ENCODE measurements around the gene DPY19L3. TPM values are rescaled to one million over a fixed set of nuclear protein-coding genes. Genes with fewer than 3 reads are reported as not detected.
A peak's percentile ranks its signal among the peaks of the same experiment; 100 is the strongest.
"Not testable (repeated sequence)": the region's sequence is repeated elsewhere in the genome, so short reads cannot be mapped to it uniquely, and the experiment has no call there.

The DPY19L3 gene
- total RNA-seq, 1 donor from 2014 or later: 83.1 TPM

DNA sequence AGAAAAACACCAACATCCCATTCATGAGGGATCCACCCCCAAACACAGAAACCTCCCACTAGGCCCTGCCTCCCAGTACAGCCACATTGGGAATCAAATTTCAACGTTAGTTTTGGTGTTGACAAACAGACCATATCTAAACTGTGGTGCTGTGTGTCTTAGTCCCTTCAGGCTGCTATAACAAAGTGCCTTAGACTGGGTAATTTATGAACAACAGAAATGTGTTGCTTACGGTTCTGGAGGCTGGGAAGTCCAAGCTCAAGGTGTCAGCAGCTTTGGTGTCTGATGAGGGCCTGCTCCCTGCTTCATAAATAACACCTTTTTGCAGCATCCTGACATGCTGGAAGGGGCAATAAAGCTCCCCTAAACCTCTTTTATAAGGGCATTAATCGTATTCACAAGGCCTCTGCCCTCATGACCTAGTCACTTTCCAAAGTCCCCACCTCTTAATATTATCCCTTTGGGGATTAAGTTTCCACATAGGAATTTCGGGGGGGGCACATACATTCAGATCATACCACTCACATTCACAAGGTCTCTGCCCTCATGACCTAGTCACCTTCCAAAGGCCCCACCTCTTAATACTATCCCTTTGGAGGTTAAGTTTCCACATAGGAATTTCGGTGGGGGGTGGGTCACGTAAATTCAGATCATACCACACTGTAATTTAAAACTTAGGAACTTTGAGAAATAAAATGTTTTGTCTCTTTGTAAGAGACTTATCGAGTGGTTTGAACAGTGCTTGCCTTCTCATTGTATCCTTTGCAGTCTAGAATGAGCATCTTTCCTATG, 32.6 kb upstream of the DPY19L3 start:
- no peak overlapping the region for H3K4me3 ChIP-seq
- H3K27me3 Mint-ChIP-seq (ENCODE audit: insufficient read depth, low read depth): no peaks in the 10 kb centered on the region
- H3K9me3 Mint-ChIP-seq: no peaks in the 10 kb centered on the region
- H3K4me2 ChIP-seq: no peak overlapping the region
- H3K27me3 ChIP-seq: no peaks in the 10 kb centered on the region
- no peak for DNase-seq (ENCODE audit: low spot score)
- H3K79me2 ChIP-seq (ENCODE audit: low read depth): peaks cover 29% of the 10 kb centered on the region
- peaks cover 6% of the 10 kb centered on the region for H4K20me1 ChIP-seq (ENCODE audit: low read depth)
- no peak overlapping the region for H3K27ac ChIP-seq
- H3K9me3 ChIP-seq (ENCODE audit: low read depth): no peaks in the 10 kb centered on the region
- no peak overlapping the region for H2AFZ ChIP-seq (replicated peaks)
- peaks cover 46% of the 10 kb centered on the region for H3K36me3 Mint-ChIP-seq
- no peaks in the 10 kb centered on the region for H3F3A ChIP-seq (ENCODE audit: low read depth)
- no peaks in the 10 kb centered on the region for H3K4me1 Mint-ChIP-seq
- H3K9ac ChIP-seq: no peak overlapping the region
- H3K4me1 ChIP-seq: no peaks in the 10 kb centered on the region
- H3K4me3 Mint-ChIP-seq: no peak overlapping the region
- TF ChIP-seq EZH2phosphoT487 (IDR thresholded peaks at IDR 0.05) (no peak), EZH2 (IDR thresholded peaks at IDR 0.05) (no peak)
- TF ChIP-seq, protein P1, sequence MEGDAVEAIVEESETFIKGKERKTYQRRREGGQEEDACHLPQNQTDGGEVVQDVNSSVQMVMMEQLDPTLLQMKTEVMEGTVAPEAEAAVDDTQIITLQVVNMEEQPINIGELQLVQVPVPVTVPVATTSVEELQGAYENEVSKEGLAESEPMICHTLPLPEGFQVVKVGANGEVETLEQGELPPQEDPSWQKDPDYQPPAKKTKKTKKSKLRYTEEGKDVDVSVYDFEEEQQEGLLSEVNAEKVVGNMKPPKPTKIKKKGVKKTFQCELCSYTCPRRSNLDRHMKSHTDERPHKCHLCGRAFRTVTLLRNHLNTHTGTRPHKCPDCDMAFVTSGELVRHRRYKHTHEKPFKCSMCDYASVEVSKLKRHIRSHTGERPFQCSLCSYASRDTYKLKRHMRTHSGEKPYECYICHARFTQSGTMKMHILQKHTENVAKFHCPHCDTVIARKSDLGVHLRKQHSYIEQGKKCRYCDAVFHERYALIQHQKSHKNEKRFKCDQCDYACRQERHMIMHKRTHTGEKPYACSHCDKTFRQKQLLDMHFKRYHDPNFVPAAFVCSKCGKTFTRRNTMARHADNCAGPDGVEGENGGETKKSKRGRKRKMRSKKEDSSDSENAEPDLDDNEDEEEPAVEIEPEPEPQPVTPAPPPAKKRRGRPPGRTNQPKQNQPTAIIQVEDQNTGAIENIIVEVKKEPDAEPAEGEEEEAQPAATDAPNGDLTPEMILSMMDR (IDR thresholded peaks at IDR 0.05): no peak
- peaks cover 9% of the 10 kb centered on the region for H3K36me3 ChIP-seq
- no peak overlapping the region for H3K27ac Mint-ChIP-seq

DNA sequence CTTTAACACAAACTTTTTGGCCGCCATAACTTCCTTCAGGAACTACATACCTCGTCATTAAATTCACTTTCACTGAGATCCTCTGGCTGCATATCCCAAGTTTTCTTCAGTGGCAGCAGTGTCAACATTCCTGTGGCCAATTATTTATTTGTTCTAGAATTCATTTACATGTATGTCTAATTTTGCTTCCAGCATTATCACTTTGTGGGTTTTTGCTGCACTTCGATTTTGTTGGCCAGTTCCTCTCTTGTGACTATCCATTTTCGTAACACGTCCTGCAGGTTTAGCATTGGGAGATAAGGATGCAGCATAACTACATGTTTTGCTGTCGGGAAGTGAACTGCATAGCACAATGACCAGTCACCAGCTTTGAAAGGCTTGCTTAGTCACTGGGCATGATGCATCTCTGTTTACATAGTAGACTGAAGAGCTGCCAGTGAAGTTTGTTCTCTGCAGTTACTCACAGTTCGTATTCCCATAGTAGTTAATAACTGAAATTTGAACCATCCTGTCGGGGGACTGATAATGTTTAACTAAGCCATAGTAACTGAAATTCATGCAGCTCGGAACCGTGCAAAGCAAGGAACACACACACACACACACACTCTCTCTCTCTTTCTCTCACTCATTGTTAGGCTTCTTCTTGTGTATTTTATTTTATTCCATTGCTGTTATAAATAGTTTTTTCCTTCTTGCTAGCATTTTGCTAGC, 31.8 kb upstream of the DPY19L3 start:
- no peaks in the 10 kb centered on the region for H3K9me3 Mint-ChIP-seq
- H2AFZ ChIP-seq (replicated peaks): no peak overlapping the region
- DNase-seq (ENCODE audit: low spot score): no peak
- peaks cover 46% of the 10 kb centered on the region for H3K36me3 Mint-ChIP-seq
- no peaks in the 10 kb centered on the region for H3K27me3 Mint-ChIP-seq (ENCODE audit: insufficient read depth, low read depth)
- H3K27ac ChIP-seq: no peak overlapping the region
- no peak overlapping the region for H3K4me3 ChIP-seq
- no peak overlapping the region for H3K9ac ChIP-seq
- H3K4me3 Mint-ChIP-seq: no peak overlapping the region
- H3K79me2 ChIP-seq (ENCODE audit: low read depth): peaks cover 24% of the 10 kb centered on the region
- H4K20me1 ChIP-seq (ENCODE audit: low read depth): peaks cover 6% of the 10 kb centered on the region
- H3K36me3 ChIP-seq: peaks cover 9% of the 10 kb centered on the region
- no peaks in the 10 kb centered on the region for H3K27me3 ChIP-seq
- no peak overlapping the region for H3K27ac Mint-ChIP-seq
- H3F3A ChIP-seq (ENCODE audit: low read depth): no peaks in the 10 kb centered on the region
- no peaks in the 10 kb centered on the region for H3K4me1 Mint-ChIP-seq
- H3K4me2 ChIP-seq: no peak overlapping the region
- TF ChIP-seq, protein P1 (IDR thresholded peaks at IDR 0.05): no peak
- no peak for TF ChIP-seq EZH2phosphoT487 (IDR thresholded peaks at IDR 0.05)
- TF ChIP-seq EZH2 (IDR thresholded peaks at IDR 0.05): no peak
- no peaks in the 10 kb centered on the region for H3K4me1 ChIP-seq
- no peaks in the 10 kb centered on the region for H3K9me3 ChIP-seq (ENCODE audit: low read depth)

DNA sequence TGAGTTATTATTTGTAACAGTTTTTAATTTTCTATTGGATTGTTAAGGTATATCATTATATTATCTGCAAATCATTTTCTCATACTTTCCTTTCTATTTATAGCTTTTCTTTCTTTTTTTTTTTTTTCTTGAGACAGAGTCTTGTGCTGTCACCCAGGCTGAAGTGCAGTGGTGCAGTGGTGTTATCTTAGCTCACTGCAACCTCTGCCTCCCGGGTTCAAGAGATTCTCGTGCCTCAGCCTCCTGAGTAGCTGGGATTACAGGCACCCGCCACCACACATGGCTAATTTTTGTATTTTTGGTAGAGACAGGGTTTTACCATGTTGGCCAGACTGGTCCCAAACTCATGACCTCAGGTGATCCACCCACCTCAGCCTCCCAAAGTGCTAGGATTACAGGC, 31.2 kb upstream of the DPY19L3 start:
- not testable (repeated sequence) for H3K4me2 ChIP-seq; H3K27me3 ChIP-seq; H3K4me3 ChIP-seq; H3F3A ChIP-seq (ENCODE audit: low read depth); H3K4me1 Mint-ChIP-seq; H3K27ac ChIP-seq; H3K27me3 Mint-ChIP-seq (ENCODE audit: insufficient read depth, low read depth); DNase-seq (ENCODE audit: low spot score); H2AFZ ChIP-seq (replicated peaks); H3K27ac Mint-ChIP-seq; H3K9me3 ChIP-seq (ENCODE audit: low read depth); H3K36me3 ChIP-seq; H3K9ac ChIP-seq; H4K20me1 ChIP-seq (ENCODE audit: low read depth); H3K4me1 ChIP-seq; H3K4me3 Mint-ChIP-seq; H3K9me3 Mint-ChIP-seq
- H3K36me3 Mint-ChIP-seq: peaks cover 44% of the 10 kb centered on the region
- H3K79me2 ChIP-seq (ENCODE audit: low read depth): peaks cover 17% of the 10 kb centered on the region

DNA sequence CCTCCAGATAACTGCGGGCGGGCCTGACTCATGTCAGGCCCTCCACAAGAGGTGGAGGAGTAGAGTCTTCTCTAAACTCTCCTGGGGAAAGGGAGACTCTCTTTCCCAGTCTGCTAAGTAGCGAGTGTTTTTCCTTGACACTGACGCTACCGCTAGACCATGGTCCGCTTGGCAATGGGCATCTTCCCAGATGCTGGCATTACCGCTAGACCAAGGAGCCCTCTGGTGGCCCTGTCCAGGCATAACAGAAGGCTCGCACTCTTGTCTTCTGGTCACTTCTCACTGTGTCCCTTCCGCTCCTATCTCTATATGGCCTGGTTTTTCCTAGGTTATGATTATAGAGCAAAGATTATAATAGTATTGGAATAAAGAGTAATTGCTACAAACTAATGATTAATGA, 28.5 kb upstream of the DPY19L3 start:
- TF ChIP-seq, protein P1 (IDR thresholded peaks at IDR 0.05): peak; percentile 51
- not testable (repeated sequence) for H2AFZ ChIP-seq (replicated peaks); DNase-seq (ENCODE audit: low spot score)

More for the DNA sequence above, 28.5 kb upstream of the DPY19L3 start:
- not testable (repeated sequence) for H3K4me1 ChIP-seq; H3K27me3 Mint-ChIP-seq (ENCODE audit: insufficient read depth, low read depth); H3K36me3 ChIP-seq; H3K27me3 ChIP-seq; H4K20me1 ChIP-seq (ENCODE audit: low read depth); H3K9ac ChIP-seq; H3K4me1 Mint-ChIP-seq; H3F3A ChIP-seq (ENCODE audit: low read depth); H3K4me3 Mint-ChIP-seq; H3K4me3 ChIP-seq; H3K4me2 ChIP-seq; H3K27ac ChIP-seq; H3K9me3 Mint-ChIP-seq; H3K79me2 ChIP-seq (ENCODE audit: low read depth); H3K9me3 ChIP-seq (ENCODE audit: low read depth); H3K27ac Mint-ChIP-seq
- peaks cover 29% of the 10 kb centered on the region for H3K36me3 Mint-ChIP-seq

Measured in neural progenitor cell (in vitro differentiated cells).